ENCODE results near the gene GABARAPL1.

DNA sequence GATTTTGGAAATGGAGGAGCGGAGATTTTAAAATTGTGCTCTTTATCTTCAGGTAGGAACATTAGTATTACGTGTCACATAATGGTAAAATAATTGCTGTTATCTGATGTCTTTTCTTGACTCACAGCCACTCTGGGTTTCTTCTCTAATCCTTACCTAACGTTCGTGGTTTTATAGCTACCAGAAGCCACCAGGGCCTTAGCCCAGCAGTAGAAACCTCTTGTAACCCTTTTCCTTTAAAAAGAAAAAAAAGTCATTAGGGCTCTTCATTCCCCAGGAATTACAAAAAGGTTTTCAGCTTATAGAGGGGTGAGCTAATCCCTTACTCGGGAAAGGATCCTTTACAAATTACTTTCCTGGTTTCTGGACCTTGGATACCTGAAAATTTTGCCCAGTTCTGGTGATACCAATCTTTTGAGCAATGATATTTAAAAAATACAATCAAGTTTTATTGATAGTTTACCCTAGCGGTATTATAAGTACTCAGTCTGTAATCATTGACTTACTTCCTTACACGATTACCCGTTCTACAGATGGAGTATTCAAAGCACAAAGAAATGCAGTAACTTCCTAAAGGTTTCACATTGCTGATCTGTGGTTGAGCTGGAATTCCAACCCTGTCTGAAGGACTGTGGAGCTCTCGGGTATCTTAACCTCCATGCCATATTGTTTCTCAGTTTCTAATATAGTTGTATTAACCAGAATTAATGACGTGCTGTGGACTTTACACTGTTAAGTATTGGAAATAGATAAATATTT, 1.6 kb downstream of the GABARAPL1 start:
- TF ChIP-seq, protein P1, sequence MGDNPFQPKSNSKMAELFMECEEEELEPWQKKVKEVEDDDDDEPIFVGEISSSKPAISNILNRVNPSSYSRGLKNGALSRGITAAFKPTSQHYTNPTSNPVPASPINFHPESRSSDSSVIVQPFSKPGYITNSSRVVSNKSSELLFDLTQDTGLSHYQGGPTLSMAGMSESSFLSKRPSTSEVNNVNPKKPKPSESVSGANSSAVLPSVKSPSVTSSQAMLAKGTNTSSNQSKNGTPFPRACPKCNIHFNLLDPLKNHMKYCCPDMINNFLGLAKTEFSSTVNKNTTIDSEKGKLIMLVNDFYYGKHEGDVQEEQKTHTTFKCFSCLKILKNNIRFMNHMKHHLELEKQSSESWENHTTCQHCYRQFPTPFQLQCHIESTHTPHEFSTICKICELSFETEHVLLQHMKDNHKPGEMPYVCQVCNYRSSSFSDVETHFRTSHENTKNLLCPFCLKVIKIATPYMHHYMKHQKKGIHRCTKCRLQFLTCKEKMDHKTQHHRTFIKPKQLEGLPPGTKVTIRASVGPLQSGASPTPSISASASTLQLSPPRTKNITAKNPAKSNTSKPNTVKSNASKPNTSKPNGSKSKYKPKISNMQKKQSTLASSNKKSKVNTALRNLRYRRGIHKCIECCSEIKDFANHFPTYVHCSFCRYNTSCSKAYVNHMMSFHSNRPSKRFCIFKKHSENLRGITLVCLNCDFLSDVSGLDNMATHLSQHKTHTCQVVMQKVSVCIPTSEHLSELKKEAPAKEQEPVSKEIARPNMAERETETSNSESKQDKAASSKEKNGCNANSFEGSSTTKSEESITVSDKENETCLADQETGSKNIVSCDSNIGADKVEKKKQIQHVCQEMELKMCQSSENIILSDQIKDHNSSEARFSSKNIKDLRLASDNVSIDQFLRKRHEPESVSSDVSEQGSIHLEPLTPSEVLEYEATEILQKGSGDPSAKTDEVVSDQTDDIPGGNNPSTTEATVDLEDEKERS (tag by site-specific recombination; IDR thresholded peaks at IDR 0.05): no peak
- TF ChIP-seq ZIC2 (tag by site-specific recombination; IDR thresholded peaks at IDR 0.05) (no peak), KLF10 (tag by site-specific recombination; IDR thresholded peaks at IDR 0.05) (peak; percentile 16; the same call in 1 of the 2 replicates), ZNF670 (tag by site-specific recombination; IDR thresholded peaks at IDR 0.05; ENCODE audit: low read depth) (no peak), ZNF830 (tag by site-specific recombination; IDR thresholded peaks at IDR 0.05; ENCODE audit: low read depth) (no peak), ZNF274 (IDR thresholded peaks at IDR 0.05; ENCODE audit: low read length) (no peak), ZNF274 (tag by site-specific recombination; IDR thresholded peaks at IDR 0.05; ENCODE audit: borderline replicate concordance) (no peak), YY1 (tag by site-specific recombination; IDR thresholded peaks at IDR 0.05) (no peak)
- TF ChIP-seq, protein P2, sequence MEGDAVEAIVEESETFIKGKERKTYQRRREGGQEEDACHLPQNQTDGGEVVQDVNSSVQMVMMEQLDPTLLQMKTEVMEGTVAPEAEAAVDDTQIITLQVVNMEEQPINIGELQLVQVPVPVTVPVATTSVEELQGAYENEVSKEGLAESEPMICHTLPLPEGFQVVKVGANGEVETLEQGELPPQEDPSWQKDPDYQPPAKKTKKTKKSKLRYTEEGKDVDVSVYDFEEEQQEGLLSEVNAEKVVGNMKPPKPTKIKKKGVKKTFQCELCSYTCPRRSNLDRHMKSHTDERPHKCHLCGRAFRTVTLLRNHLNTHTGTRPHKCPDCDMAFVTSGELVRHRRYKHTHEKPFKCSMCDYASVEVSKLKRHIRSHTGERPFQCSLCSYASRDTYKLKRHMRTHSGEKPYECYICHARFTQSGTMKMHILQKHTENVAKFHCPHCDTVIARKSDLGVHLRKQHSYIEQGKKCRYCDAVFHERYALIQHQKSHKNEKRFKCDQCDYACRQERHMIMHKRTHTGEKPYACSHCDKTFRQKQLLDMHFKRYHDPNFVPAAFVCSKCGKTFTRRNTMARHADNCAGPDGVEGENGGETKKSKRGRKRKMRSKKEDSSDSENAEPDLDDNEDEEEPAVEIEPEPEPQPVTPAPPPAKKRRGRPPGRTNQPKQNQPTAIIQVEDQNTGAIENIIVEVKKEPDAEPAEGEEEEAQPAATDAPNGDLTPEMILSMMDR (tag by site-specific recombination; IDR thresholded peaks at IDR 0.05): no peak
- TF ChIP-seq, protein P3, sequence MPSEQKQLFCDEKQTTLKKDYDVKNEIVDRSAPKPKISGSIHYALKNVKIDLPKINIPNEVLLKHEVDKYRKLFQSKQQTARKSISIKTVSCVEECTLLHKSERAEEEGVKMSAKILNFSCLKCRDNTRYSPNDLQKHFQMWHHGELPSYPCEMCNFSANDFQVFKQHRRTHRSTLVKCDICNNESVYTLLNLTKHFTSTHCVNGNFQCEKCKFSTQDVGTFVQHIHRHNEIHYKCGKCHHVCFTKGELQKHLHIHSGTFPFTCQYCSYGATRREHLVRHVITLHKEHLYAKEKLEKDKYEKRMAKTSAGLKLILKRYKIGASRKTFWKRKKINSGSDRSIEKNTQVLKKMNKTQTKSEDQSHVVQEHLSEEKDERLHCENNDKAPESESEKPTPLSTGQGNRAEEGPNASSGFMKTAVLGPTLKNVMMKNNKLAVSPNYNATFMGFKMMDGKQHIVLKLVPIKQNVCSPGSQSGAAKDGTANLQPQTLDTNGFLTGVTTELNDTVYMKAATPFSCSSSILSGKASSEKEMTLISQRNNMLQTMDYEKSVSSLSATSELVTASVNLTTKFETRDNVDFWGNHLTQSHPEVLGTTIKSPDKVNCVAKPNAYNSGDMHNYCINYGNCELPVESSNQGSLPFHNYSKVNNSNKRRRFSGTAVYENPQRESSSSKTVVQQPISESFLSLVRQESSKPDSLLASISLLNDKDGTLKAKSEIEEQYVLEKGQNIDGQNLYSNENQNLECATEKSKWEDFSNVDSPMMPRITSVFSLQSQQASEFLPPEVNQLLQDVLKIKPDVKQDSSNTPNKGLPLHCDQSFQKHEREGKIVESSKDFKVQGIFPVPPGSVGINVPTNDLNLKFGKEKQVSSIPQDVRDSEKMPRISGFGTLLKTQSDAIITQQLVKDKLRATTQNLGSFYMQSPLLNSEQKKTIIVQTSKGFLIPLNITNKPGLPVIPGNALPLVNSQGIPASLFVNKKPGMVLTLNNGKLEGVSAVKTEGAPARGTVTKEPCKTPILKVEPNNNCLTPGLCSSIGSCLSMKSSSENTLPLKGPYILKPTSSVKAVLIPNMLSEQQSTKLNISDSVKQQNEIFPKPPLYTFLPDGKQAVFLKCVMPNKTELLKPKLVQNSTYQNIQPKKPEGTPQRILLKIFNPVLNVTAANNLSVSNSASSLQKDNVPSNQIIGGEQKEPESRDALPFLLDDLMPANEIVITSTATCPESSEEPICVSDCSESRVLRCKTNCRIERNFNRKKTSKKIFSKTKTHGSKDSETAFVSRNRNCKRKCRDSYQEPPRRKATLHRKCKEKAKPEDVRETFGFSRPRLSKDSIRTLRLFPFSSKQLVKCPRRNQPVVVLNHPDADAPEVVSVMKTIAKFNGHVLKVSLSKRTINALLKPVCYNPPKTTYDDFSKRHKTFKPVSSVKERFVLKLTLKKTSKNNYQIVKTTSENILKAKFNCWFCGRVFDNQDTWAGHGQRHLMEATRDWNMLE (tag by site-specific recombination; conservative IDR thresholded peaks at IDR 0.05; ENCODE audit: low read depth): no peak
- TF ChIP-seq, protein P4, sequence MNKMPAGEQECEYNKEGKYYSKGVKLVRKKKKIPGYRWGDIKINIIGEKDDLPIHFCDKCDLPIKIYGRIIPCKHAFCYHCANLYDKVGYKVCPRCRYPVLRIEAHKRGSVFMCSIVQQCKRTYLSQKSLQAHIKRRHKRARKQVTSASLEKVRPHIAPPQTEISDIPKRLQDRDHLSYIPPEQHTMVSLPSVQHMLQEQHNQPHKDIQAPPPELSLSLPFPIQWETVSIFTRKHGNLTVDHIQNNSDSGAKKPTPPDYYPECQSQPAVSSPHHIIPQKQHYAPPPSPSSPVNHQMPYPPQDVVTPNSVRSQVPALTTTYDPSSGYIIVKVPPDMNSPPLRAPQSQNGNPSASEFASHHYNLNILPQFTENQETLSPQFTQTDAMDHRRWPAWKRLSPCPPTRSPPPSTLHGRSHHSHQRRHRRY (tag by site-specific recombination; IDR thresholded peaks at IDR 0.05): no peak

All from HEK293 (cell line).